Gastroesophageal sphincter (tissue), 4 donors: ENCODE results near the gene CTAG1A. TPM values are rescaled to one million over a fixed set of nuclear protein-coding genes. Genes with fewer than 3 reads are reported as not detected.

Experiments
- small RNA-seq, 4 donors: library from RNA; depleted of rRNA; stranded (forward); fragments of <200 nt; gene quantifications; one replicate each; pipeline ENCODE3, GENCODE V24; 2016
- total RNA-seq, 4 donors: library from RNA; depleted of rRNA; stranded (reverse); fragments of >200 nt; gene quantifications; one replicate each; pipeline ENCODE4 v1.1.0, GENCODE V29; 2016

The CTAG1A gene
- total RNA-seq, 4 donors from 2014 or later: not detected

Small RNA genes within 50 kb of the gene (small RNA-seq; reads per million reads assigned to genes)
- gene AC244090.1 (0 reads per million in 4 donors), gene AC244107.2 (0 reads per million in 4 donors)

Other genes with a start within 250 kb of the CTAG1A start
- over 10,000 TPM in 1 of 4 donors, 1,000 to 10,000 TPM in 3; 7,815 to 15,318 (median 8,757) TPM for gene FLNA, start 210.5 kb upstream of the CTAG1A start, total RNA-seq
- gene EMD, start 205.8 kb upstream of the CTAG1A start, total RNA-seq: 10 to 100 TPM; 41.0 to 58.6 (median 50.6) TPM
- 1,000 to 10,000 TPM; 3,970 to 7,427 (median 5,392) TPM for gene RPL10, start 186.8 kb upstream of the CTAG1A start, total RNA-seq
- 10 to 100 TPM; 11.1 to 29.3 (median 22.3) TPM for gene DNASE1L1, start 175.9 kb upstream of the CTAG1A start, total RNA-seq
- 10 to 100 TPM; 11.7 to 54.5 (median 24.4) TPM for gene TAFAZZIN, start 173.6 kb upstream of the CTAG1A start, total RNA-seq
- 10 to 100 TPM; 29.0 to 50.0 (median 43.1) TPM for gene ATP6AP1, start 156.5 kb upstream of the CTAG1A start, total RNA-seq
- gene GDI1, start 148.0 kb upstream of the CTAG1A start, total RNA-seq: 100 to 1,000 TPM; 105 to 160 (median 121) TPM
- gene FAM50A, start 141.0 kb upstream of the CTAG1A start, total RNA-seq: 10 to 100 TPM; 49.8 to 58.2 (median 53.4) TPM
- 10 to 100 TPM in 2 of 4 donors, 1 to 10 TPM in 2; 1.5 to 13.9 (median 8.2) TPM for gene PLXNA3, start 126.9 kb upstream of the CTAG1A start, total RNA-seq
- 10 to 100 TPM; 16.3 to 21.3 (median 17.2) TPM for gene LAGE3, start 105.9 kb upstream of the CTAG1A start, total RNA-seq
- 10 to 100 TPM; 35.9 to 80.2 (median 47.0) TPM for gene UBL4A, start 98.5 kb upstream of the CTAG1A start, total RNA-seq
- 10 to 100 TPM; 21.7 to 40.0 (median 31.8) TPM for gene SLC10A3, start 94.5 kb upstream of the CTAG1A start, total RNA-seq
- gene FAM3A, start 68.9 kb upstream of the CTAG1A start, total RNA-seq: 10 to 100 TPM; 36.6 to 44.4 (median 40.5) TPM
- gene G6PD, start 38.3 kb upstream of the CTAG1A start, total RNA-seq: 10 to 100 TPM; 15.9 to 26.0 (median 22.1) TPM
- 10 to 100 TPM; 14.0 to 22.6 (median 15.2) TPM for gene IKBKG, start 37.5 kb upstream of the CTAG1A start, total RNA-seq
- gene CTAG1B, start 34.1 kb downstream of the CTAG1A start, total RNA-seq: not detected
- not detected for gene CTAG2, start 68.4 kb downstream of the CTAG1A start, total RNA-seq
- gene GAB3, start 165.9 kb downstream of the CTAG1A start, total RNA-seq: 1 to 10 TPM; 2.9 to 5.5 (median 5.1) TPM
- gene DKC1, start 177.7 kb downstream of the CTAG1A start, total RNA-seq: 10 to 100 TPM; 18.4 to 32.8 (median 19.8) TPM
- 10 to 100 TPM; 31.0 to 40.5 (median 36.6) TPM for gene MPP1, start 220.4 kb downstream of the CTAG1A start, total RNA-seq
- not detected for gene SMIM9, start 249.5 kb downstream of the CTAG1A start, total RNA-seq